ENCODE data around the gene ERMAP.

Gene ERMAP

GRCh38 chr1:42888013-42888633, 71.2 kb downstream of the ERMAP start:
- TF ChIP-seq FOXA1 (IDR thresholded peaks at IDR 0.05) (no peak), CTBP1 (IDR thresholded peaks at IDR 0.05; ENCODE audit: borderline replicate concordance) (no peak), TARDBP (IDR thresholded peaks at IDR 0.05) (no peak), BHLHE40 (IDR thresholded peaks at IDR 0.05; ENCODE audit: borderline replicate concordance) (no peak), SUZ12 (IDR thresholded peaks at IDR 0.05) (no peak), ELF4 (IDR thresholded peaks at IDR 0.05) (no peak), ZNF384 (IDR thresholded peaks at IDR 0.05) (no peak), PKNOX1 (IDR thresholded peaks at IDR 0.05) (no peak), ARNT (IDR thresholded peaks at IDR 0.05) (no peak), L3MBTL2 (conservative IDR thresholded peaks at IDR 0.05) (no peak), FOXK2 (IDR thresholded peaks at IDR 0.05) (no peak), SP1 (IDR thresholded peaks at IDR 0.05) (no peak)
- CTCF ChIA-PET = no interaction called here
- DNase-seq (ENCODE audit: extremely low spot score) = no peak
- POLR2A ChIA-PET = no interaction called here

GRCh38 chr1:42889264-42889663, 72.3 kb downstream of the ERMAP start:
- POLR2A ChIA-PET = no interaction called here

GRCh38 chr1:42891465-42892138, 74.7 kb downstream of the ERMAP start:
- TF ChIP-seq BHLHE40 (IDR thresholded peaks at IDR 0.05; ENCODE audit: borderline replicate concordance) (no peak), ARNT (IDR thresholded peaks at IDR 0.05) (no peak), FOXA1 (IDR thresholded peaks at IDR 0.05) (no peak), LEF1 (IDR thresholded peaks at IDR 0.05; ENCODE audit: borderline replicate concordance) (no peak), TARDBP (IDR thresholded peaks at IDR 0.05) (no peak), FOXK2 (IDR thresholded peaks at IDR 0.05) (no peak), PKNOX1 (IDR thresholded peaks at IDR 0.05) (no peak), CTBP1 (IDR thresholded peaks at IDR 0.05; ENCODE audit: borderline replicate concordance) (no peak), NFRKB (IDR thresholded peaks at IDR 0.05) (no peak), FOXM1 (IDR thresholded peaks at IDR 0.05; ENCODE audit: borderline replicate concordance) (no peak)
- CTCF ChIA-PET = interaction anchor here (0.7 kb wide), 1 partner anchor 936 kb away, joined by 3 read pairs; no protein-coding TSS in a partner anchor
- POLR2A ChIA-PET = interaction anchor here (1.0 kb wide), 1 partner anchor 125 kb away, joined by 4 read pairs; the partner anchor contains the start of genes C1orf50 and P3H1
- DNase-seq (ENCODE audit: extremely low spot score) = no peak

More at GRCh38 chr1:42889264-42889663, 72.3 kb downstream of the ERMAP start:
- CTCF ChIA-PET = no interaction called here
- no peak for DNase-seq (ENCODE audit: extremely low spot score)
- TF ChIP-seq FOXK2 (IDR thresholded peaks at IDR 0.05) = no peak
- TF ChIP-seq FOXA1 (IDR thresholded peaks at IDR 0.05) = no peak
- TF ChIP-seq PKNOX1 (IDR thresholded peaks at IDR 0.05) = no peak
- TF ChIP-seq BHLHE40 (IDR thresholded peaks at IDR 0.05; ENCODE audit: borderline replicate concordance) = no peak
- TF ChIP-seq FOXM1 (IDR thresholded peaks at IDR 0.05; ENCODE audit: borderline replicate concordance) = no peak
- no peak for TF ChIP-seq ZNF384 (IDR thresholded peaks at IDR 0.05)
- no peak for TF ChIP-seq L3MBTL2 (conservative IDR thresholded peaks at IDR 0.05)
- TF ChIP-seq NFRKB (IDR thresholded peaks at IDR 0.05) = no peak
- TF ChIP-seq TARDBP (IDR thresholded peaks at IDR 0.05) = no peak
- no peak for TF ChIP-seq CTBP1 (IDR thresholded peaks at IDR 0.05; ENCODE audit: borderline replicate concordance)
- no peak for TF ChIP-seq HDGF (IDR thresholded peaks at IDR 0.05; ENCODE audit: borderline replicate concordance)
- TF ChIP-seq SP1 (IDR thresholded peaks at IDR 0.05) = no peak
- TF ChIP-seq ARNT (IDR thresholded peaks at IDR 0.05) = no peak
- TF ChIP-seq ELF4 (IDR thresholded peaks at IDR 0.05) = no peak
- TF ChIP-seq LEF1 (IDR thresholded peaks at IDR 0.05; ENCODE audit: borderline replicate concordance) = no peak
- no peak for TF ChIP-seq SUZ12 (IDR thresholded peaks at IDR 0.05)
